Fibroblast of villous mesenchyme (primary cell): ENCODE measurements around the gene FBXL4. TPM values are rescaled to one million over a fixed set of nuclear protein-coding genes. Genes with fewer than 3 reads are reported as not detected.

Experiments
- DNase-seq: peaks from one replicate; pipeline ENCODE4 v3.0.0-alpha.2; 2010; ENCODE audit warnings: low read depth
- H3K4me3 ChIP-seq: 2 replicates; pipeline ENCODE4 v1.5.1; 2011; ENCODE audit warnings: low read depth, mild to moderate bottlenecking, low read length
- total RNA-seq: library from RNA; depleted of rRNA; stranded (reverse); fragments of >200 nt; gene quantifications from 2 replicates; pipeline ENCODE4 v1.2.3, GENCODE V29; 2012
- TF ChIP-seq, protein P1 (sequence below): IDR thresholded peaks from 2 replicates; pipeline ENCODE4 v1.5.1; 2012; ENCODE audit warnings: low read depth, mild to moderate bottlenecking, low read length; ENCODE audit not compliant: insufficient read depth

The FBXL4 gene
- total RNA-seq, 1 donor = 19.0 TPM

GRCh38 chr6:98827295-98828159, 120.2 kb downstream of the FBXL4 start:
- H3K4me3 ChIP-seq = no peak overlapping the region
- no peak for DNase-seq
- TF ChIP-seq, protein P1, sequence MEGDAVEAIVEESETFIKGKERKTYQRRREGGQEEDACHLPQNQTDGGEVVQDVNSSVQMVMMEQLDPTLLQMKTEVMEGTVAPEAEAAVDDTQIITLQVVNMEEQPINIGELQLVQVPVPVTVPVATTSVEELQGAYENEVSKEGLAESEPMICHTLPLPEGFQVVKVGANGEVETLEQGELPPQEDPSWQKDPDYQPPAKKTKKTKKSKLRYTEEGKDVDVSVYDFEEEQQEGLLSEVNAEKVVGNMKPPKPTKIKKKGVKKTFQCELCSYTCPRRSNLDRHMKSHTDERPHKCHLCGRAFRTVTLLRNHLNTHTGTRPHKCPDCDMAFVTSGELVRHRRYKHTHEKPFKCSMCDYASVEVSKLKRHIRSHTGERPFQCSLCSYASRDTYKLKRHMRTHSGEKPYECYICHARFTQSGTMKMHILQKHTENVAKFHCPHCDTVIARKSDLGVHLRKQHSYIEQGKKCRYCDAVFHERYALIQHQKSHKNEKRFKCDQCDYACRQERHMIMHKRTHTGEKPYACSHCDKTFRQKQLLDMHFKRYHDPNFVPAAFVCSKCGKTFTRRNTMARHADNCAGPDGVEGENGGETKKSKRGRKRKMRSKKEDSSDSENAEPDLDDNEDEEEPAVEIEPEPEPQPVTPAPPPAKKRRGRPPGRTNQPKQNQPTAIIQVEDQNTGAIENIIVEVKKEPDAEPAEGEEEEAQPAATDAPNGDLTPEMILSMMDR = no peak

DNA sequence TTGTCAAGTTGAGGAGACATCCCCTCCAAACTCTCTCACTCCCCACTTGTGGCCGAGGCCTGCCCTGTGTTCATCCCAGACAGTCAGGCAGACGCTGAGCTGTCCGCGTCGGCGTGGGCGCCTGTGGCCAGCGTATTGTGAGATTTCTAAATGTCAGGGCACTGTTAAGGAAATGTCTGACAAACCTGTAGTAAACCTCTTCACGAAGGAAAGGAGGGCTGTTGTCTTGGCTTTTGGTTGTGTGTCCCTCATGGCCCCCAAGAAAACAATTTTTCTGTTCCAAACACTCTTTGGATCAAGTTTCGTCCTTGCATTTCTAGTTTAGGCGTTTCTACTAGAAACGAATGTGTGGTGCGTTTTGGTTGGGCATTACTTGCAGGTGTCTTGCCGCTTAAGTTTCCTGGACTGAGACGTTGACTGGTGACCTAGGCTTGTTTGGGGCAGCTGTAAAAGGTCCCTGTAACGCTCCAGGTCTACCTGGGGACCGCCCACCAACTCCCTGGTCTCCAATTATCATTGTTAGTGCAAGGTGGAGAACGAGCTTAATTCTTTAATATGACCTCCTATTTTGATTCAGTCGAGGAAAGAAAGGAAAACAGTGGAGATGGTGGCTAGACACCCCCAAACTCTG, 122.0 kb downstream of the FBXL4 start:
- DNase-seq = no peak

GRCh38 chr6:98824902-98825599, 122.7 kb downstream of the FBXL4 start:
- H3K4me3 ChIP-seq = no peak overlapping the region
- TF ChIP-seq, protein P1 = no peak
- DNase-seq = no peak

More for the DNA sequence above, 122.0 kb downstream of the FBXL4 start:
- TF ChIP-seq, protein P1 = no peak
- no peak overlapping the region for H3K4me3 ChIP-seq

GRCh38 chr6:98824162-98824901, 123.4 kb downstream of the FBXL4 start:
- no peak overlapping the region for H3K4me3 ChIP-seq
- TF ChIP-seq, protein P1 = no peak
- DNase-seq = no peak

GRCh38 chr6:98823428-98824161, 124.2 kb downstream of the FBXL4 start:
- no peak overlapping the region for H3K4me3 ChIP-seq
- no peak for DNase-seq

More at GRCh38 chr6:98823428-98824161, 124.2 kb downstream of the FBXL4 start:
- TF ChIP-seq, protein P1 = no peak
